VCaP (cell line): ENCODE results near the gene PLXNA2.

Source experiments
- H3K27ac ChIP-seq: fragments of 450-650 bp; 2 replicates; pipeline ENCODE4 v1.5.1; 2017
- TF ChIP-seq, protein P1 (sequence below): fragments of 450-650 bp; conservative IDR thresholded peaks from 2 replicates; pipeline ENCODE4 v1.5.1; 2017; ENCODE audit warnings: mild to moderate bottlenecking, moderate library complexity

Gene PLXNA2

DNA sequence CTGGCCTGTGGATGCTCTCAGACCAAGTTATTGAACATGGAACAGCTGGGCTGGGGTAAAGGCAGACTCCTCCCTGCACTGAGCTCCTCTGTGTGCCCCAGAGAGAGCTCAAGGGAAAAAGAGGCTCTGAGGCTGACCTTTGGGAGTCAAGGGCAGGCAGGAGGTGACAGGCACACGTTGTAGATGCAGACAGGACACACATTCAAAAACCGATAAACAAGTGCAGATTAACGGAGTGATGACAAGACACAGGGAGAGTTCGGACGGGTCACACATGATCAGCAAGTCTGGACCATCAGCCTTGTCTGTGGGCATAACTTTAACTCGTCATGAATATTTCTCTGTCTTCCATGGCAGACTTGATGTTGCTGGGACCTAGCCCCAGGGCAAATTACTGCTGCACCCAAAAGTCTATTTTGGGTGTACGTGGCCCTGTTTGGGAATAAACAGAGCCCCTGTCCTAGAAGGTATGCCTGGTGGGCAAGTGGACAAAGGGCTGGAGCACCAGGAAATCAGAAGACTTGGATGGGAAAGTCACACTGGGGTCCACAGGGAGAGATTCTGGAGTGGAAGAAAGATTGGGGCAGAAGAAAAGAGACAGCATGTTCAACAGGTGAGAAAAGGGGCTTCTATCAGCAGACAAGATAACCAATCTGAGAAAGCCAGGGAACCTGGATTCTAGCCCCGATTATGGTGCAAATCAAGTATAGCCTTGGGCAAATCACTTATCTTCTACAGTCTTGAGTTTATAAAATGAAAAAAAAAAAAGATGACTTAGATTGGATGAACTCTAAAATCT, 74.9 kb downstream of the PLXNA2 start:
- TF ChIP-seq, protein P1, sequence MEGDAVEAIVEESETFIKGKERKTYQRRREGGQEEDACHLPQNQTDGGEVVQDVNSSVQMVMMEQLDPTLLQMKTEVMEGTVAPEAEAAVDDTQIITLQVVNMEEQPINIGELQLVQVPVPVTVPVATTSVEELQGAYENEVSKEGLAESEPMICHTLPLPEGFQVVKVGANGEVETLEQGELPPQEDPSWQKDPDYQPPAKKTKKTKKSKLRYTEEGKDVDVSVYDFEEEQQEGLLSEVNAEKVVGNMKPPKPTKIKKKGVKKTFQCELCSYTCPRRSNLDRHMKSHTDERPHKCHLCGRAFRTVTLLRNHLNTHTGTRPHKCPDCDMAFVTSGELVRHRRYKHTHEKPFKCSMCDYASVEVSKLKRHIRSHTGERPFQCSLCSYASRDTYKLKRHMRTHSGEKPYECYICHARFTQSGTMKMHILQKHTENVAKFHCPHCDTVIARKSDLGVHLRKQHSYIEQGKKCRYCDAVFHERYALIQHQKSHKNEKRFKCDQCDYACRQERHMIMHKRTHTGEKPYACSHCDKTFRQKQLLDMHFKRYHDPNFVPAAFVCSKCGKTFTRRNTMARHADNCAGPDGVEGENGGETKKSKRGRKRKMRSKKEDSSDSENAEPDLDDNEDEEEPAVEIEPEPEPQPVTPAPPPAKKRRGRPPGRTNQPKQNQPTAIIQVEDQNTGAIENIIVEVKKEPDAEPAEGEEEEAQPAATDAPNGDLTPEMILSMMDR: no peak
- no peak overlapping the region for H3K27ac ChIP-seq

DNA sequence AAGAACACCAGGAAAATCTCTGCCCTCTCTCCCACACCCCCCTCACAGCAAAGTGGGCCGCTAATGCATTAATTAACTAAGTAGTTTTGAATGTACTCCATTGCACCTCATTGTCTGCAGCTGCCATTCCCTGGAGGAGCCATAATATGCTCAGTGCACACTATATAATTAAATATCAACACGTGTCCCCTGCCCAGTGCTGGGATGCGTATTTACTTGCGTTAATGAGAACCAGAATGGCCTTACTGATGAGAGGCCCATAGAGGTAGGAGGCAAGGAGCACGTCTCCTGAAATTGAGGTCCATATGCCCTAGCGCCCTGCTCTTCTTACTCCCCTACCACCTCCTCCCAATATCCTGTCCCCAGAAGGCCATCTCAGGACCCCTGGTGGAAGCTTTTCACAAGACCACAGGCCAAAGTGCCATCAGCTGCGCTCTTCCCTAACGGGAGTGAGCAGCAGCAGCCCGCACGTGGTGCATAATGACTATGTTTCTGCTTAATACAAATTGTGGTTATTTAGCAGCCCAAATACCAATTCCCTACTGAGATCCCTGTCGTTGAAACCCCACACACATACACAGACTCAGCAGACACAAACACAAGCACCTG, 76.8 kb downstream of the PLXNA2 start:
- TF ChIP-seq, protein P1: no peak
- no peak overlapping the region for H3K27ac ChIP-seq

DNA sequence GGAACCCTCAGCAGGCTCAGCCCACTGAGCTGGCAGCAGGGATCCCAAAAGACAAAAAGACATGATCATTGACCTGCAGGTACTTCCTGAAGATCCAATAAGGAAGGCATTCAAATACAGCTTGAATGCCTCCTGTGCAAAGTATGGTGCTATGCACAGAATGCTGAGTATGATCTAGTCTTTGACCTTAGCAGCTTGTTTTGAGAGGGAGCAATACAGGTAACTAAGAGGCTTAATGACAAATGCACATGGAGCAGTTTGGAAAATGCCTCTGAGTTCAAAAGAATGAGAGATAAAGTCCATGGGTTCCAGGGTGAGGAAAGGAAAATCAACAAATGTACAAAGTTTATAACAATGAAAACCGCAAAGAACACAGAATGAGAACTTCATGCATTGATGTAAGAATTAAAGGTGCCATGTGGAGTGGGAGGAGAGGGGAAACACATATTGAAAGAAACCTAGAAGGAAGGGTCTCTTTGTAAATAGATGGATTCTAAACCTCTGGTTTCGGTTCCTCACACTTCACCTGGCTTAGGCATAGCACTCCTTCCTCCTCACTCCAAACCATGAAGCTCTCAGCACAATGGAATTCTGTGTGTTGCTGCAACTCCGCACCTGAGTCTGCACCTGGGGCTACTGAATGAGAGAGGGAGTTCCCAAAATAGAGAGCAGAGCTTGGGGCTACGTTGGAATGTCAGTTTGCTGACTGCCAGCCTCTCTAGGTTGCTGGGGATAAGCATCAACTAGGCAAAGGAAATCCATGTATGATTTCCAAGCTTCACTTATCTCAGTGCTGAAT, 77.6 kb downstream of the PLXNA2 start:
- no peak overlapping the region for H3K27ac ChIP-seq
- TF ChIP-seq, protein P1: no peak

DNA sequence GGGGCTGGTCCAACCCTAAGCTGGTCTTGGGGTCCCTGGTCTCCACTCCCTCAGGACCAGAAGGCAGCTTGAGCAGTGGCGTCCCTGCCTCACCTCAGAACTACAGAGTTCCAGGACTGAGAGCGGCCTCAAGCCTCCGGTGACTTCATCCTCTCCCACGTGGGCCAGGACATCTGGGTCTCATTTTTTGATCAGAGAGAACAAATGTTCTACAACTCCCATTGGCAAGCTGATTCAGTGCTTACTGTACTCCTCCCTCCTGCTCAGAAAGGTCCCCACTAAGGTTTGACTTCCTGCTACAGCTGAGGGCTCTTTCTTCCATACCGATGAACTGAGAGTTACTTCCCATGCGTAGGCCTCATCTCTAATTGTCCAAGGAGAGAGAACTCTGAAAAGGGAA, 78.5 kb downstream of the PLXNA2 start:
- H3K27ac ChIP-seq: no peak overlapping the region
- TF ChIP-seq, protein P1: no peak

DNA sequence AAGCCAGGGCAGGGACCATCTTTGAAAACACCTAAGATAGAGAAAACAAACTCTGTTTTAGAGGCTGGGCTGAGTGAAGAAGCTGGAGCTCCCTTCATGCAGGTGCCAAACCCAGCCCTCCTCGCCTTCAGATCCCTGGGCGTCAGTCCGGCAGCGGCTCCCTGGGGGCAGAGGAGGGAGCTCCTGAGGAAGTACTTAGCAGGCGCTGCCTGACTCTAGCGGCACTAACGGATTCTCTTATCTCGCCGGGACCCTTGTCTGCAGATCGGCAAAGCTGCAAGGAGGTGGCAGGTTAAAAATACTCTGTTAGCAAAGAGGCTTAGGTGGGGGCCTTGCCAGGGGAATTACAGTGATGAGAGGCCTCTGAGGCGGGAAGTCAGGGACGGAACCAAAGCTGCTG, 79.6 kb downstream of the PLXNA2 start:
- TF ChIP-seq, protein P1: no peak
- no peak overlapping the region for H3K27ac ChIP-seq

DNA sequence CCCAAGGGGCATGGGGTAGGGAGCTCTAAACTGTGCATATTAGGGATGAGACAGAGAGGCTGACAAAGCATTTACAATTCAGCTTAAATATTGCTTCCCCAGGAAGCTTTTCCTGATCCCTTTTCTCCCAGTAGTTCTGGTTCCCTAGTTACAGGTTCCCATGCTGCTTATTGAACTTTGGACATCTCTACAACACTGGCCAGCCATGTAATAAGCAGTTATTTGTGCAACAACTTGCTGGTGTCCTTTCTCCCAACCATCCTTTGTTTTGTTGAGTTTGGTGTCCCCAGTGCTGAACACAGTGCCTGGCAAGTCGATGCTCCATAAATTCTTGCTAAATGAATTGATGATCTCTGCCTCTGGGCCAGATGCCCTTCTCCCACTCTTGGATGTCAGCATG, 80.6 kb downstream of the PLXNA2 start:
- no peak overlapping the region for H3K27ac ChIP-seq
- TF ChIP-seq, protein P1: no peak

DNA sequence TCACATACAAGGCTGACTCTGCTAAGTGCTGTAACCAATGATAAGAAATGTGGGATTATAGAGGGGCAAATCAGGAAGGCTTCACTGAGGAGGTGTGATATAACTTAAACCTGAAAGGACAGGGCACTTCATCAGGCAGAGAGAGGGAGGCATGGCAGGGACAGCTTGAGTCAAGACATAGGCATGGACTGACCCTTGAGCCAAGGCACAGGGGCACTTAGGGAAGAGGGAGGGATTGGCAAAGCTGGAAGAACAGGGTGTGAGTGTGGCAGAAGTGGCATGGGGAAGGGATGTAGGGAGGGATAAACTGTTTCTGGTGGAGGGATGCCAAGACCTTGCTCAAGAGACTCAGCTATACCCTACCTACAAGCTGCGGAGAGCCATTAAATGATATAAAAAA, 81.3 kb downstream of the PLXNA2 start:
- no peak overlapping the region for H3K27ac ChIP-seq
- TF ChIP-seq, protein P1: no peak
